ENCODE results near the gene GKAP1. TPM values are rescaled to one million over a fixed set of nuclear protein-coding genes. Genes with fewer than 3 reads are reported as not detected.

Gene GKAP1
- total RNA-seq, 1 experiment from 2014 or later, result 6.2 TPM

DNA sequence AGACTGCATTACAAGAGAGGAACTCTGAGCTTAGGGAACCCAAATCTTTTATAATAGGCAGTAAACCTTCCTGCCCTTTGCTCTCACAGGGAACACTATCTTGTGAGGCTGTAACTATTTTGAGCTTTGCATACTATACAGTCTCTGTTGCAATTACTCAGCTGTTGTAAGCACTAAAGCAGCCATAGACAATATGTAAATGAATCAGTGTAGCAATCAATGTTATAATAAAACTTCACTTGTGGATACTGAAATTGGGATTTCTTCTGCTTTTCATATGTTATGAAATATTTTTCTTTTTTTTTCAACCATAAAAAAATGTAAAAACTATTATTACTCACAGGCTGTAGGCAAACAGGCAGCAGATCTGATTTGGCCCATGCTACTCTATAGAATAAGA is 93.1 kb downstream of the GKAP1 start:
- Histone ChIP-seq H3T11ph (ENCODE audit: low read length) (no peak overlapping the region), H3K9me3 (ENCODE audit: control insufficient read depth, low read depth, low read length) (no peaks in the 10 kb centered on the region), H4K5ac (ENCODE audit: insufficient read length, low read depth, low read length) (no peak overlapping the region), H4K91ac (ENCODE audit: insufficient read length, low read depth, low read length) (no peak overlapping the region), H4K8ac (replicated peaks; ENCODE audit: insufficient read length, low read depth, low read length) (no peak overlapping the region), H2BK5ac (ENCODE audit: insufficient read length, low read length) (no peak overlapping the region), H3K4me2 (ENCODE audit: insufficient read depth, insufficient read length, low read length) (no peak overlapping the region), H3K9ac (ENCODE audit: extremely low read depth, insufficient read length, low read length) (no peak overlapping the region), H3K23ac (ENCODE audit: insufficient read length, low read depth, low read length) (no peak overlapping the region), H4K20me1 (ENCODE audit: control insufficient read depth, insufficient read depth, insufficient read length) (no peaks in the 10 kb centered on the region), H3K4ac (ENCODE audit: low read depth, low read length) (no peak overlapping the region), H2BK20ac (ENCODE audit: low read depth, low read length, poor library complexity, severe bottlenecking) (no peak overlapping the region), H3K79me2 (ENCODE audit: insufficient read depth, low read length) (no peaks in the 10 kb centered on the region), H3K27me3 (ENCODE audit: insufficient read depth, low read length) (no peaks in the 10 kb centered on the region), H3K18ac (ENCODE audit: insufficient read length, low read depth, low read length) (no peak overlapping the region), H3K23me2 (ENCODE audit: insufficient read length, low read depth, low read length, poor library complexity, severe bottlenecking) (no peaks in the 10 kb centered on the region), H3K14ac (ENCODE audit: insufficient read depth, low read length) (no peak overlapping the region), H2BK12ac (ENCODE audit: insufficient read length, low read depth, low read length) (no peak overlapping the region), H3K27ac (ENCODE audit: insufficient read length, low read depth, low read length) (no peak overlapping the region), H2BK120ac (ENCODE audit: low read depth, low read length, poor library complexity, severe bottlenecking) (no peak overlapping the region), H3K56ac (ENCODE audit: insufficient read length, low read depth, low read length) (no peak overlapping the region), H3K79me1 (ENCODE audit: insufficient read depth, low read depth, low read length, poor library complexity, severe bottlenecking) (no peaks in the 10 kb centered on the region), H3K4me1 (ENCODE audit: insufficient read depth, low read length) (no peaks in the 10 kb centered on the region), H2AK5ac (ENCODE audit: insufficient read length, low read length) (no peak overlapping the region), H2AFZ (ENCODE audit: low read length) (no peak overlapping the region), H2BK15ac (ENCODE audit: low read depth, low read length) (no peak overlapping the region)
- TF ChIP-seq CTCF (conservative IDR thresholded peaks at IDR 0.05), result no peak
- Mint-ChIP-seq H3K27me3 (ENCODE audit: low read depth) (no peaks in the 10 kb centered on the region; the same call in 1 of the 2 replicates), H3K4me3 (no peak overlapping the region), H3K36me3 (ENCODE audit: insufficient read depth in 1 of 3, low read depth in 3 of 3) (no peaks in the 10 kb centered on the region), H3K4me1 (no peaks in the 10 kb centered on the region), H3K27ac (no peak overlapping the region), H3K9me3 (peaks cover 0 to 4% of the 10 kb centered on the region in 2 experiments; a peak in 1 of 5 replicates)
- DNase-seq, result no peak

Measured in H9 (cell line).